C4-2B (cell line): ENCODE measurements around the gene CACNA1S.

Experiments
- ZFX ChIP-seq: fragments of 450-650 bp; IDR thresholded peaks from 2 replicates; pipeline ENCODE4 v1.6.1; 2017
- TF ChIP-seq, protein P1 (sequence below): fragments of 450-650 bp; conservative IDR thresholded peaks from 2 replicates; pipeline ENCODE4 v1.5.1; 2017; ENCODE audit warnings: mild to moderate bottlenecking

DNA sequence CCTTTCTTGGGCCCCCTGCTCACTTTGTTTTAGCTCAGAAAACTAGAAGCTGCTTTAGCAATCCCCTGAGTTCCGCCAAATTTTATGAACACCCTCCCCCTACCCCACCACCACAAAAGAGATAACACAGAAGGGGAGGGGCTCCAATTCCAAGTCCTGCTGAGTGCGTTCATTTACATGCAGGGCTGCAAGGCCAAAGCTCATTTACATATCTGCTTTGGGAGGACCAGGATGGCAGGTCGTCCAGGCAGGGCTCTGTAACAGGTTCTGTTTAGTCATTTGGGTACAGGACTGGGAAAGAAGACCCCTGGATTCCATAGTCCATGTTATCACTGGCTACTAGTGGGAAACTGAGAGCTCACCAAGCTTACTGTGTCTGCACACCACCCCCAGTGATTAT lies 52.8 kb downstream of the CACNA1S start:
- TF ChIP-seq, protein P1, sequence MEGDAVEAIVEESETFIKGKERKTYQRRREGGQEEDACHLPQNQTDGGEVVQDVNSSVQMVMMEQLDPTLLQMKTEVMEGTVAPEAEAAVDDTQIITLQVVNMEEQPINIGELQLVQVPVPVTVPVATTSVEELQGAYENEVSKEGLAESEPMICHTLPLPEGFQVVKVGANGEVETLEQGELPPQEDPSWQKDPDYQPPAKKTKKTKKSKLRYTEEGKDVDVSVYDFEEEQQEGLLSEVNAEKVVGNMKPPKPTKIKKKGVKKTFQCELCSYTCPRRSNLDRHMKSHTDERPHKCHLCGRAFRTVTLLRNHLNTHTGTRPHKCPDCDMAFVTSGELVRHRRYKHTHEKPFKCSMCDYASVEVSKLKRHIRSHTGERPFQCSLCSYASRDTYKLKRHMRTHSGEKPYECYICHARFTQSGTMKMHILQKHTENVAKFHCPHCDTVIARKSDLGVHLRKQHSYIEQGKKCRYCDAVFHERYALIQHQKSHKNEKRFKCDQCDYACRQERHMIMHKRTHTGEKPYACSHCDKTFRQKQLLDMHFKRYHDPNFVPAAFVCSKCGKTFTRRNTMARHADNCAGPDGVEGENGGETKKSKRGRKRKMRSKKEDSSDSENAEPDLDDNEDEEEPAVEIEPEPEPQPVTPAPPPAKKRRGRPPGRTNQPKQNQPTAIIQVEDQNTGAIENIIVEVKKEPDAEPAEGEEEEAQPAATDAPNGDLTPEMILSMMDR = no peak
- no peak for TF ChIP-seq ZFX
